Measurements from ENCODE around the gene OASL.

The OASL gene

GRCh38 chr12:120984351-120984898 is 54.6 kb downstream of the OASL start:
- DNase-seq (ENCODE audit: low read depth, low spot score): no peak
- TF ChIP-seq CTCF (IDR thresholded peaks at IDR 0.05; ENCODE audit: low read depth, low read length): no peak
- in situ Hi-C loops (cut with HindIII; ENCODE audit: low sequenced_read_pairs): no loop called here
- no peak overlapping the region for H3K4me3 ChIP-seq (ENCODE audit: low read depth, low read length)

- in situ Hi-C loops (cut with HindIII; ENCODE audit: low sequenced_read_pairs): no loop called here
- no peak for DNase-seq (ENCODE audit: low read depth, low spot score)
- TF ChIP-seq CTCF (IDR thresholded peaks at IDR 0.05; ENCODE audit: low read depth, low read length): no peak
- no peak overlapping the region for H3K4me3 ChIP-seq (ENCODE audit: low read depth, low read length)
These were observed 55.3 kb downstream of the OASL start for GRCh38 chr12:120983759-120984158.

- in situ Hi-C loops (cut with HindIII; ENCODE audit: low sequenced_read_pairs): no loop called here
- no peak overlapping the region for H3K4me3 ChIP-seq (ENCODE audit: low read depth, low read length)
- DNase-seq (ENCODE audit: low read depth, low spot score): no peak
- TF ChIP-seq CTCF (IDR thresholded peaks at IDR 0.05; ENCODE audit: low read depth, low read length): no peak
These were observed 56.4 kb downstream of the OASL start for GRCh38 chr12:120982659-120983058.

GRCh38 chr12:120981407-120981941 is 57.6 kb downstream of the OASL start:
- DNase-seq (ENCODE audit: low read depth, low spot score): no peak
- no peak overlapping the region for H3K4me3 ChIP-seq (ENCODE audit: low read depth, low read length)
- in situ Hi-C loops (cut with HindIII; ENCODE audit: low sequenced_read_pairs): no loop called here
- TF ChIP-seq CTCF (IDR thresholded peaks at IDR 0.05; ENCODE audit: low read depth, low read length): no peak

GRCh38 chr12:120980800-120981368 is 58.2 kb downstream of the OASL start:
- no peak for DNase-seq (ENCODE audit: low read depth, low spot score)
- no peak overlapping the region for H3K4me3 ChIP-seq (ENCODE audit: low read depth, low read length)
- in situ Hi-C loops (cut with HindIII; ENCODE audit: low sequenced_read_pairs): no loop called here
- no peak for TF ChIP-seq CTCF (IDR thresholded peaks at IDR 0.05; ENCODE audit: low read depth, low read length)

GRCh38 chr12:120979862-120980696 is 59.0 kb downstream of the OASL start:
- TF ChIP-seq CTCF (IDR thresholded peaks at IDR 0.05; ENCODE audit: low read depth, low read length): no peak
- in situ Hi-C loops (cut with HindIII; ENCODE audit: low sequenced_read_pairs): no loop called here
- DNase-seq (ENCODE audit: low read depth, low spot score): no peak
- H3K4me3 ChIP-seq (ENCODE audit: low read depth, low read length): no peak overlapping the region
